Stimulated activated CD4-positive, alpha-beta T cell treated with anti-CD3 and anti-CD28 coated beads, Interleukin-12 subunit alpha, Interleukin-12 subunit beta, amount 100 ng/mL, for 24 hours (primary cell): Measurements from ENCODE around the gene ADGRB3.
"Not testable (repeated sequence)": the region's sequence is repeated elsewhere in the genome, so short reads cannot be mapped to it uniquely, and the experiment has no call there.

Experiments
- DNase-seq, 2 experiments: peaks; one replicate each; pipeline ENCODE4 v3.0.0-alpha.2; 2020; ENCODE audit warnings: low read depth in 2 of 2

ADGRB3 gene

GRCh38 chr6:68941345-68941744 is 306.3 kb downstream of the ADGRB3 start:
- DNase-seq: no peak

GRCh38 chr6:68947721-68948120 is 312.6 kb downstream of the ADGRB3 start:
- DNase-seq: no peak

GRCh38 chr6:68951270-68951669 is 316.2 kb downstream of the ADGRB3 start:
- no peak for DNase-seq

GRCh38 chr6:68958327-68958726 is 323.2 kb downstream of the ADGRB3 start:
- DNase-seq: no peak

- peak in 1 of 2 experiments; percentile 26 for DNase-seq
These were observed 332.6 kb downstream of the ADGRB3 start for GRCh38 chr6:68967549-68968300.

- DNase-seq: no peak
These were observed 333.2 kb downstream of the ADGRB3 start for GRCh38 chr6:68968301-68968649.

- DNase-seq: no peak
These were observed 338.0 kb downstream of the ADGRB3 start for GRCh38 chr6:68973066-68973465.

GRCh38 chr6:68975064-68975463 is 340.0 kb downstream of the ADGRB3 start:
- DNase-seq: no peak

GRCh38 chr6:68975816-68976215 is 340.7 kb downstream of the ADGRB3 start:
- no peak for DNase-seq

GRCh38 chr6:68976260-68976659 is 341.2 kb downstream of the ADGRB3 start:
- no peak for DNase-seq

GRCh38 chr6:68978411-68978810 is 343.3 kb downstream of the ADGRB3 start:
- DNase-seq: no peak

GRCh38 chr6:68981668-68982067 is 346.6 kb downstream of the ADGRB3 start:
- not testable (repeated sequence) for DNase-seq

- DNase-seq: no peak
These were observed 353.6 kb downstream of the ADGRB3 start for GRCh38 chr6:68988698-68989097.

- no peak for DNase-seq
These were observed 355.2 kb downstream of the ADGRB3 start for GRCh38 chr6:68990317-68990716.

- DNase-seq: no peak
These were observed 358.8 kb downstream of the ADGRB3 start for GRCh38 chr6:68993911-68994310.

- DNase-seq: no peak
These were observed 359.4 kb downstream of the ADGRB3 start for GRCh38 chr6:68994521-68994920.

GRCh38 chr6:69005199-69005598 is 370.1 kb downstream of the ADGRB3 start:
- DNase-seq: no peak

GRCh38 chr6:69007781-69008180 is 372.7 kb downstream of the ADGRB3 start:
- DNase-seq: no peak

- DNase-seq: no peak
These were observed 377.1 kb downstream of the ADGRB3 start for GRCh38 chr6:69012211-69012610.

- DNase-seq: no peak
These were observed 377.8 kb downstream of the ADGRB3 start for GRCh38 chr6:69012876-69013275.

- no peak for DNase-seq
These were observed 383.8 kb downstream of the ADGRB3 start for GRCh38 chr6:69018906-69019305.

- no peak for DNase-seq
These were observed 384.8 kb downstream of the ADGRB3 start for GRCh38 chr6:69019832-69020231.

GRCh38 chr6:69022993-69023392 is 387.9 kb downstream of the ADGRB3 start:
- no peak for DNase-seq

- no peak for DNase-seq
These were observed 391.2 kb downstream of the ADGRB3 start for GRCh38 chr6:69026243-69026642.
